ENCODE measurements around the gene CCL19. TPM values are rescaled to one million over a fixed set of nuclear protein-coding genes. Genes with fewer than 3 reads are reported as not detected.

The CCL19 gene
- total RNA-seq, 1 donor from 2014 or later: not detected

DNA sequence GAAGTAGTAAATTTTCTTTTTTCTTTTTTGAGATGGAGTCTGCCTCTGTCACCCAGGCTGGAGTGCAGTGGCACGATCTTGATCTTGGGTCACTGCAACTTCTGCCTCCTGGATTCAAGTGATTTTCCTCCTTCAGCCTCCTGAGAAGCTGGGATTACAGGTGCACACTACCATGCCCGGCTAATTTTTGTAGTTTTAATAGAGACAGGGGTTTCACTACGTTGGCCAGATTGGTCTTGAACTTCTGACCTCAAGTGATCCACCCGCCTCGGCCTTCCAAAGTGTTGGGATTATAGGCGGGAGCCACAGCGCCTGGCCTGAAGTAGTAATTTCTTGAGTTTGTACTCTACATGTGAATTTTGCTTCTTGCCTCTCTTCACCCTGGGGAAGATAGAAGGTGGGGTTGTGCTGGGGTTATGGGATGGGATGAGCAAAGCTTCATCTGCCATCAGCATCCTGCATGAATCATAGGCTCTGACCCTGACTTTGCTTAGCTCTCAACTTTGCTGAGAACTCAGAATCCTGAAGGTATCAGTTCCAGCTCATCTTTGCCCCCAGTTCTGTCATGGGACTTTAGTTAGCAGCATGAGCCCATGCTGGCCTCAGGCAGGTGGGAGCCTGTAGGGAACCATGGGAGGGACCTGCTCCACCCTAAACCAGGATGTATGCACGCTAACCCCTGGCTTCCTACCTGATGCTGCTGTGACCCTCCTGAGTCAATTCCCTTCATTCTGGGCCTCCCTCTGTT is 28.1 kb upstream of the CCL19 start:
- no peak overlapping the region for H3K27ac Mint-ChIP-seq
- DNase-seq (ENCODE audit: low spot score): no peak

DNA sequence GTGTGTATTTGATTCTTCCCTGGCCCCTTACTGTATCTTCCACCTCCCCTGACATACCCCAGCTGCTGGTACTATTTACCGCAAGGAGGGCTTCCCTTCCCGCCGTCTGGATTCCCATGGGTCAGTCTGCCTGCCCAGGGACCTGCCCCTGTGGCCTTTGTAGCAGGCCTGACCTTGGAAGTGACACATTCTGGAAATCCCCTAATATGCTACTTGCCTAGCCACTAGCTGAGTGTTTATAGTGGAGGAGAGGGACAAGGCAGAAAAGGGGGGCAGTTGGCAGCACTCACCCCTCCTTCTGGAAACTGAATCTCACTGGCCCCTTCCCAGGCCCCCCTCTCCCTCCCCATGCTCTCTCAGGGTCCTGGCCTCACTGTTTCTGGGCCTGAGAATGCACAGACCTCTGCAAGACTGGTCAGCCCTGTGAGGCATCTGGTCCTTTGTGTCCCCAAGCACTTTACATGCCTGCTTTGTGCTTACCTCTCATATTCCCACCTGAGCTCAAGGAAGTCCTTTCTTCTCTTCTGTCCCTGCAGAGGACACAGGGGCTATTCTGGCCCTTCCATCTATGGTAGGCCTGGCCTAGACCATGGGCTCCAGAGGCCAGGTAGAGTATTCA is 27.0 kb upstream of the CCL19 start:
- no peak overlapping the region for H3K4me3 Mint-ChIP-seq
- Histone ChIP-seq H3K9me3 (ENCODE audit: low read depth) (no peaks in the 10 kb centered on the region), H3K36me3 (no peaks in the 10 kb centered on the region), H2AFZ (replicated peaks) (no peak overlapping the region), H3F3A (ENCODE audit: low read depth) (no peaks in the 10 kb centered on the region), H3K9ac (no peak overlapping the region), H3K4me2 (no peak overlapping the region), H3K79me2 (ENCODE audit: low read depth) (no peaks in the 10 kb centered on the region), H3K4me1 (no peaks in the 10 kb centered on the region), H3K27ac (no peak overlapping the region), H3K4me3 (no peak overlapping the region), H4K20me1 (ENCODE audit: low read depth) (no peaks in the 10 kb centered on the region), H3K27me3 (no peaks in the 10 kb centered on the region)
- peaks cover 5% of the 10 kb centered on the region for H3K27me3 Mint-ChIP-seq (ENCODE audit: insufficient read depth, low read depth)
- no peak overlapping the region for H3K27ac Mint-ChIP-seq
- no peaks in the 10 kb centered on the region for H3K9me3 Mint-ChIP-seq
- TF ChIP-seq EZH2 (IDR thresholded peaks at IDR 0.05) (no peak), EZH2phosphoT487 (IDR thresholded peaks at IDR 0.05) (no peak)
- TF ChIP-seq, protein P1, sequence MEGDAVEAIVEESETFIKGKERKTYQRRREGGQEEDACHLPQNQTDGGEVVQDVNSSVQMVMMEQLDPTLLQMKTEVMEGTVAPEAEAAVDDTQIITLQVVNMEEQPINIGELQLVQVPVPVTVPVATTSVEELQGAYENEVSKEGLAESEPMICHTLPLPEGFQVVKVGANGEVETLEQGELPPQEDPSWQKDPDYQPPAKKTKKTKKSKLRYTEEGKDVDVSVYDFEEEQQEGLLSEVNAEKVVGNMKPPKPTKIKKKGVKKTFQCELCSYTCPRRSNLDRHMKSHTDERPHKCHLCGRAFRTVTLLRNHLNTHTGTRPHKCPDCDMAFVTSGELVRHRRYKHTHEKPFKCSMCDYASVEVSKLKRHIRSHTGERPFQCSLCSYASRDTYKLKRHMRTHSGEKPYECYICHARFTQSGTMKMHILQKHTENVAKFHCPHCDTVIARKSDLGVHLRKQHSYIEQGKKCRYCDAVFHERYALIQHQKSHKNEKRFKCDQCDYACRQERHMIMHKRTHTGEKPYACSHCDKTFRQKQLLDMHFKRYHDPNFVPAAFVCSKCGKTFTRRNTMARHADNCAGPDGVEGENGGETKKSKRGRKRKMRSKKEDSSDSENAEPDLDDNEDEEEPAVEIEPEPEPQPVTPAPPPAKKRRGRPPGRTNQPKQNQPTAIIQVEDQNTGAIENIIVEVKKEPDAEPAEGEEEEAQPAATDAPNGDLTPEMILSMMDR (IDR thresholded peaks at IDR 0.05): no peak
- no peak for DNase-seq (ENCODE audit: low spot score)
- H3K4me1 Mint-ChIP-seq: no peaks in the 10 kb centered on the region
- H3K36me3 Mint-ChIP-seq: no peaks in the 10 kb centered on the region

More for the DNA sequence above, 28.1 kb upstream of the CCL19 start:
- Histone ChIP-seq H3K27ac (no peak overlapping the region), H3K36me3 (no peaks in the 10 kb centered on the region), H3K4me2 (no peak overlapping the region), H2AFZ (replicated peaks) (no peak overlapping the region), H3K4me1 (no peaks in the 10 kb centered on the region), H3F3A (ENCODE audit: low read depth) (no peaks in the 10 kb centered on the region), H3K79me2 (ENCODE audit: low read depth) (no peaks in the 10 kb centered on the region), H3K4me3 (no peak overlapping the region), H3K9me3 (ENCODE audit: low read depth) (no peaks in the 10 kb centered on the region), H3K9ac (no peak overlapping the region), H4K20me1 (ENCODE audit: low read depth) (no peaks in the 10 kb centered on the region), H3K27me3 (no peaks in the 10 kb centered on the region)
- peaks cover 5% of the 10 kb centered on the region for H3K27me3 Mint-ChIP-seq (ENCODE audit: insufficient read depth, low read depth)
- no peak for TF ChIP-seq EZH2 (IDR thresholded peaks at IDR 0.05)
- TF ChIP-seq, protein P1 (IDR thresholded peaks at IDR 0.05): no peak
- TF ChIP-seq EZH2phosphoT487 (IDR thresholded peaks at IDR 0.05): no peak
- no peak overlapping the region for H3K4me3 Mint-ChIP-seq
- H3K9me3 Mint-ChIP-seq: no peaks in the 10 kb centered on the region
- no peaks in the 10 kb centered on the region for H3K36me3 Mint-ChIP-seq
- H3K4me1 Mint-ChIP-seq: no peaks in the 10 kb centered on the region

DNA sequence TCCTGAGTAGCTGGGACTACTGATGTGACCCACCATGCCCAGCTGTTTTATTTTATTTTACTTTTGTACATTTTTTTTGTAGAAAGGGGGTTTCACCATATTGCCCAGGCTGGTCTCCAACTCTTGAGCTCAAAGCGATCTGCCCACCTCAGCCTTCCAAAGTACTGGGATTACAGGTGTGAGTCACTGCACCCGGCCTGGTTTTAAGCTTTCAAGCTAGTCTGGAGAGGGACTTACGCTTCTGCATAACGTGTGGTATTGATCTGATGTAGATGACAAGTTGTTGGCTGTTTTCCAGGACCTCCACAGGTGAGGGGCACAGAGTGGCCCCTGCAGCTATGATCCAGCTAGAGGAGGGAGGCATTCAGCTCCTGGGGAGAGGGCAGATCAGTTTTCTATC is 25.6 kb upstream of the CCL19 start:
- Histone ChIP-seq H4K20me1 (ENCODE audit: low read depth) (no peaks in the 10 kb centered on the region), H3K4me2 (no peak overlapping the region), H3K27ac (no peak overlapping the region), H3F3A (ENCODE audit: low read depth) (no peaks in the 10 kb centered on the region), H3K4me3 (no peak overlapping the region), H3K9me3 (ENCODE audit: low read depth) (no peaks in the 10 kb centered on the region), H3K9ac (no peak overlapping the region), H3K79me2 (ENCODE audit: low read depth) (no peaks in the 10 kb centered on the region), H3K4me1 (no peaks in the 10 kb centered on the region), H2AFZ (replicated peaks) (no peak overlapping the region), H3K36me3 (no peaks in the 10 kb centered on the region), H3K27me3 (no peaks in the 10 kb centered on the region)
- no peaks in the 10 kb centered on the region for H3K9me3 Mint-ChIP-seq
- DNase-seq (ENCODE audit: low spot score): no peak
- H3K27me3 Mint-ChIP-seq (ENCODE audit: insufficient read depth, low read depth): peaks cover 5% of the 10 kb centered on the region
- no peaks in the 10 kb centered on the region for H3K4me1 Mint-ChIP-seq
- no peak for TF ChIP-seq EZH2 (IDR thresholded peaks at IDR 0.05)
- TF ChIP-seq EZH2phosphoT487 (IDR thresholded peaks at IDR 0.05): no peak
- TF ChIP-seq, protein P1 (IDR thresholded peaks at IDR 0.05): no peak
- no peak overlapping the region for H3K4me3 Mint-ChIP-seq
- no peaks in the 10 kb centered on the region for H3K36me3 Mint-ChIP-seq
- H3K27ac Mint-ChIP-seq: no peak overlapping the region
